Lung (tissue), 12 donors: ENCODE results near the gene ATF6. TPM values are rescaled to one million over a fixed set of nuclear protein-coding genes. Genes with fewer than 3 reads are reported as not detected.

Experiments
- ATAC-seq: fragments of 200-7000 bp; cut with Tn5 transposase; one replicate; pipeline ENCODE4 v1.9.1; 2020; ENCODE audit warnings: moderate number of reproducible peaks; ENCODE audit not compliant: insufficient read depth, low FRiP score
- DNase-seq, 3 donors: peaks; one replicate each; pipeline ENCODE4 v3.0.0-alpha.2; 2013 to 2017
- H3K27ac ChIP-seq, 2 donors: one replicate each; pipeline ENCODE4 v1.5.1; 2013; ENCODE audit warnings: mild to moderate bottlenecking in 2 of 2, moderate library complexity in 2 of 2, control low read depth in 1 of 2, inconsistent platforms in 1 of 2, low read depth in 1 of 2, low read length in 1 of 2
- H3K27me3 ChIP-seq, 3 donors: one replicate each; pipeline ENCODE4 v1.5.1; 2013; ENCODE audit warnings: low read length in 2 of 3; ENCODE audit not compliant: control insufficient read depth in 3 of 3, insufficient read depth in 3 of 3
- H3K36me3 ChIP-seq, 4 donors: one replicate each; pipeline ENCODE4 v1.5.1; 2013; ENCODE audit warnings: low read length in 4 of 4, mild to moderate bottlenecking in 1 of 4, moderate library complexity in 1 of 4; ENCODE audit not compliant: control insufficient read depth in 4 of 4, insufficient read depth in 4 of 4
- H3K4me1 ChIP-seq, 5 donors: one replicate each; pipeline ENCODE4 v1.5.1; 2013; ENCODE audit warnings: low read length in 5 of 5, mild to moderate bottlenecking in 2 of 5, moderate library complexity in 1 of 5; ENCODE audit not compliant: control insufficient read depth in 5 of 5, insufficient read depth in 5 of 5
- H3K4me3 ChIP-seq: one replicate; pipeline ENCODE4 v1.5.1; 2013; ENCODE audit warnings: mild to moderate bottlenecking, control low read depth, moderate library complexity
- H3K9ac ChIP-seq, 2 donors: one replicate each; pipeline ENCODE4 v1.5.1; 2013; ENCODE audit warnings: low read length in 2 of 2, control low read depth in 1 of 2; ENCODE audit not compliant: insufficient read depth in 1 of 2
- H3K9me3 ChIP-seq, 4 donors: one replicate each; pipeline ENCODE4 v1.5.1; 2013; ENCODE audit warnings: low read length in 3 of 4, mild to moderate bottlenecking in 1 of 4, moderate library complexity in 1 of 4; ENCODE audit not compliant: control insufficient read depth in 4 of 4, insufficient read depth in 3 of 4
- WGBS, 2 donors: extraction: QIAGEN DNeasy Blood & Tissue Kit; methylation state at CpG; one replicate each; pipeline ENCODE4 v1.1.7; 2013; 5-methylcytosine and 5-hydroxymethylcytosine counted together
- polyA plus RNA-seq, 2 donors: library from polyadenylated mRNA; stranded (reverse); fragments of 200-250 nt; gene quantifications; one replicate each; pipeline ENCODE4 v1.2.1, GENCODE V29; 2013
- total RNA-seq, 2 donors: library from RNA; depleted of rRNA in 1 of 2; stranded (reverse); fragments of >200 nt in 1 of 2; gene quantifications; one replicate each; pipeline ENCODE4 v1.2.1, GENCODE V29; 2014 to 2021
- TF ChIP-seq, protein P1 (sequence below): IDR thresholded peaks from 2 replicates; pipeline ENCODE4 v1.5.1; 2012; ENCODE audit warnings: mild to moderate bottlenecking; ENCODE audit errors: control extremely low read depth, extremely low read depth
- donor health status: control.
- donor health status: control.
- donor health status: Bipolar disorder and iron deficiency.
- donor health status: healthy.
- donor health status: DM: yes; HTN: yes; CAD: no.

The ATF6 gene
- total and polyA plus RNA-seq, 4 donors, result 4.3 to 44.8 (median 22.6) TPM

DNA sequence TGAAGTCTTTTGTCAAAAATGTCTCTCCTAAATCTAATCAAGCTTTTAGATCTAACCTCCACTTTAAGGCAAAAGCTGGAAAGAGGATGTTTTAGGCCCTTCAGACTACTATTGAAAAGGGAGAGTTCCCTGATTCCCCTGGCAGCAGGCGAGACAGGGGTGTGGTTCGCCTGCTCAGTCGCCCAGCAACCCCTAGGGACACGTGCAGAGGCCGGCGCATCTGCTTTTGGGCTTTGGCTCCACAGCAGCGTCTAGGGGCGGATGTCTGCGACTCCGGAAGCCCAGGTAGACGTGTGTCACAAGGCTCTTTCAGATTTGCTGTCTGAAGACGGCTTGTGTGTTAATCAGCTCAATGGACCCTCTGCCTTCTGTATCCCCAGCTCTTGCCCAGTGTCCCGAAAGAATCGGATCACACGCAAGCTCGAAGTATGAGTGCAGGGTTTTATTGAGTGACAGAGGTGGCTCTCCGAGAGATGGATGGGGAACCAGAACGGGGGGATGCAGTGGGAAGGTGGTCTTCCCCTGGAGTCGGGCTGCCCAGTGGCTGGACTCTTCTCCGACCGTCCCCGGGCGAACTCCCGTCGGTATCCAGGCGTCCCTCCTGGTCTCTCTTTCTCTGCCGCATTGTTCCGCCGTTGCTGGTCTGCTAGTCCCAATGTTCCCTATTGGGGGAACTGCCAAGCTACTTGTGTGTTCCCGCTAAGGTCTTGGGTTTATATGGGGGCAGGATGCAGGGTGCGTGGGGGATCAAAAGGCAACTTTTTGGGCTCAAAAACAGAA, 212.1 kb downstream of the ATF6 start:
- Histone ChIP-seq H3K36me3 (no peaks in the 10 kb centered on the region), H3K4me1 (peaks cover 0 to 2% (median 0%) of the 10 kb centered on the region in 5 donors), H3K9me3 (peaks cover 0 to 5% (median 0%) of the 10 kb centered on the region in 4 donors), H3K27ac (no peak overlapping the region), H3K27me3 (no peaks in the 10 kb centered on the region), H3K4me3 (no peak overlapping the region), H3K9ac (no peak overlapping the region)
- DNase-seq (no peak), ATAC-seq (no peak)
- WGBS, 2 donors, result 91 to 97% methylated on average over 31 of the region's 31 CpGs
- TF ChIP-seq, protein P1, sequence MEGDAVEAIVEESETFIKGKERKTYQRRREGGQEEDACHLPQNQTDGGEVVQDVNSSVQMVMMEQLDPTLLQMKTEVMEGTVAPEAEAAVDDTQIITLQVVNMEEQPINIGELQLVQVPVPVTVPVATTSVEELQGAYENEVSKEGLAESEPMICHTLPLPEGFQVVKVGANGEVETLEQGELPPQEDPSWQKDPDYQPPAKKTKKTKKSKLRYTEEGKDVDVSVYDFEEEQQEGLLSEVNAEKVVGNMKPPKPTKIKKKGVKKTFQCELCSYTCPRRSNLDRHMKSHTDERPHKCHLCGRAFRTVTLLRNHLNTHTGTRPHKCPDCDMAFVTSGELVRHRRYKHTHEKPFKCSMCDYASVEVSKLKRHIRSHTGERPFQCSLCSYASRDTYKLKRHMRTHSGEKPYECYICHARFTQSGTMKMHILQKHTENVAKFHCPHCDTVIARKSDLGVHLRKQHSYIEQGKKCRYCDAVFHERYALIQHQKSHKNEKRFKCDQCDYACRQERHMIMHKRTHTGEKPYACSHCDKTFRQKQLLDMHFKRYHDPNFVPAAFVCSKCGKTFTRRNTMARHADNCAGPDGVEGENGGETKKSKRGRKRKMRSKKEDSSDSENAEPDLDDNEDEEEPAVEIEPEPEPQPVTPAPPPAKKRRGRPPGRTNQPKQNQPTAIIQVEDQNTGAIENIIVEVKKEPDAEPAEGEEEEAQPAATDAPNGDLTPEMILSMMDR, result no peak

DNA sequence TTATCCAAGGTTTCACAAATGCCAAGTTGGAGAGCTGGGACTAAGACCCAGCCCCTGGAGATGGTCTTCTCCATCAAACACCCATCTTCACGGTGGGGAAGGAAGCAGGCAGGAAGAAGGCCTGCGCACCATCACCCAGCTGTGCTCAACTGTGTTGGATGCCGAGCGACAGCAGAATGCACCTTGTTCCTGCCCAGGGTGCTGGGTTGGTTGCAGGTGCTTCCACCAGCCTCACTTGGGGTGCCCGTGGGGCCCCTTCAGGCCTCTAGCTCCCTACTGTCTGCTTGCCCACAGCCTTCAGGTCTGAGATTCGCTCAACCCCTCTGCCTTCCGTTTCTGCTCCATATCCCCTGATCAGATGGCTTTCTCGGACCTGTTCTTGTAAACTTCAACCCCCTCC, 215.0 kb downstream of the ATF6 start:
- no peaks in the 10 kb centered on the region for H3K27me3 ChIP-seq
- no peak for DNase-seq
- TF ChIP-seq, protein P1, result no peak
- no peak for ATAC-seq
- peaks cover 0 to 3% (median 0%) of the 10 kb centered on the region in 4 donors for H3K9me3 ChIP-seq
- H3K27ac ChIP-seq, result no peak overlapping the region
- H3K36me3 ChIP-seq, result peaks cover 0 to 2% (median 0%) of the 10 kb centered on the region in 4 donors
- no peaks in the 10 kb centered on the region for H3K4me1 ChIP-seq
- H3K4me3 ChIP-seq, result no peak overlapping the region
- WGBS, 2 donors, result 88 to 93% methylated on average over 8 of the region's 8 CpGs
- H3K9ac ChIP-seq, result no peak overlapping the region

DNA sequence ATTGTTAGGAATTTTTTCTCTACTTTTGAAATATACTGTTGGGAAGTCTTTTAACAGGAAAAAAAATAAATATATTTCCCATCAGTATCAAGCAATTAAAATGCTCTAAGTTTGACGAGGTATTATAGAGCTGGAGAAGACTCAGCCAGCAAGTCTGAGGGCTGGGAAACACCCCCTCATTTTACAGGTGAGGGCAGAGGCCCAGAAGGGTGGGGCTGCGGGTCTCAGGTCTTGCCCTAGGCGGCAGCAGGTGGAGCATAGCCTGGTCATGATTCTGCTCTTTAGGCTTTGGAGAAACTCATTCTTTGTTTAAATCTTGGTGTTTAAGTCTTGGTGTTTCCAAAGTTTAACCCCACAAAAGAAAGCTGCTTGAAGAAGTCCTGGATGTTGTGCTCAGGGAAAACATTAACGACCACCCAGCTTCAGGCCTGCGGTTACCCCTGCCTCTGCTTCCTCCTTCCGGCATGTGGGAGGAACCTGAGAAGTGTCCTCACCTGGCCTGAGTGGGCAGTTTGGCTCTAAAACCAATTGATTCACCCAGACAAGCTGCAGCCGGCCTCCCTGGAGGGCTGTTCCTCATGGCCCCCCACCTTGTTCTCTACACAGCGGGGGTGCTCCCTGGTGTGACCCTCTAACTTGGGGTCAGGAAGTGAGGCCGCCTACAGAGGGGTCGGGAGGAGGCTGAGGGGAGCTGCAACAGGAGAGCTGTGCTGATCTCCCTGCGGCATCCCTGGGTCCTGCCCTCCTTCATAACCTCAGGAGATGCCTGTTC, 215.8 kb downstream of the ATF6 start:
- peaks cover 0 to 7% (median 0%) of the 10 kb centered on the region in 4 donors for H3K9me3 ChIP-seq
- no peak for ATAC-seq
- TF ChIP-seq, protein P1, result no peak
- DNase-seq, result no peak
- peaks cover 0 to 2% (median 0%) of the 10 kb centered on the region in 4 donors for H3K36me3 ChIP-seq
- no peak overlapping the region for H3K4me3 ChIP-seq
- H3K27ac ChIP-seq, result no peak overlapping the region
- no peak overlapping the region for H3K9ac ChIP-seq
- WGBS, 2 donors, result 78 to 84% methylated on average over 11 of the region's 11 CpGs
- H3K27me3 ChIP-seq, result no peaks in the 10 kb centered on the region
- H3K4me1 ChIP-seq, result no peaks in the 10 kb centered on the region
